Measurements from ENCODE around the gene BRINP3. TPM values are rescaled to one million over a fixed set of nuclear protein-coding genes. Genes with fewer than 3 reads are reported as not detected.

Gene BRINP3
- total RNA-seq, 1 donor from 2014 or later, result 1.5 TPM

- H3K27ac ChIP-seq, result no peak overlapping the region
- peaks cover 0 to 3% of the 10 kb centered on the region in 2 donors for H3K4me1 ChIP-seq
- TF ChIP-seq CTCF (IDR thresholded peaks at IDR 0.05), result no peak
- no peaks in the 10 kb centered on the region for H3K36me3 ChIP-seq
- no peak for DNase-seq (ENCODE audit: low spot score in 2 of 2)
- H3K4me3 ChIP-seq, result no peak overlapping the region
- intact Hi-C loops (cut with DNase I), result no loop called here
- no peaks in the 10 kb centered on the region for H3K9me3 ChIP-seq
- H3K27me3 ChIP-seq, result no peaks in the 10 kb centered on the region
These were observed 3.7 kb downstream of the BRINP3 start for GRCh38 chr1:190474010-190474409.

GRCh38 chr1:190472494-190472893 lies 5.2 kb downstream of the BRINP3 start:
- Histone ChIP-seq H3K27me3 (no peaks in the 10 kb centered on the region), H3K36me3 (no peaks in the 10 kb centered on the region), H3K4me3 (no peak overlapping the region), H3K4me1 (no peaks in the 10 kb centered on the region), H3K9me3 (no peaks in the 10 kb centered on the region), H3K27ac (no peak overlapping the region)
- intact Hi-C loops (cut with DNase I), result no loop called here
- TF ChIP-seq CTCF (IDR thresholded peaks at IDR 0.05), result no peak
- no peak for DNase-seq (ENCODE audit: low spot score in 2 of 2)

GRCh38 chr1:190472042-190472441 lies 5.6 kb downstream of the BRINP3 start:
- H3K36me3 ChIP-seq, result no peaks in the 10 kb centered on the region
- no peak for TF ChIP-seq CTCF (IDR thresholded peaks at IDR 0.05)
- H3K27ac ChIP-seq, result no peak overlapping the region
- H3K4me3 ChIP-seq, result no peak overlapping the region
- no peak for DNase-seq (ENCODE audit: low spot score in 2 of 2)
- no peaks in the 10 kb centered on the region for H3K27me3 ChIP-seq
- intact Hi-C loops (cut with DNase I), result no loop called here
- H3K9me3 ChIP-seq, result no peaks in the 10 kb centered on the region
- no peaks in the 10 kb centered on the region for H3K4me1 ChIP-seq

- DNase-seq (ENCODE audit: low spot score in 2 of 2), result no peak
- H3K27ac ChIP-seq, result no peak overlapping the region
These were observed 13.0 kb downstream of the BRINP3 start for GRCh38 chr1:190464690-190465089.

GRCh38 chr1:190456129-190456528 lies 21.5 kb downstream of the BRINP3 start:
- no peaks in the 10 kb centered on the region for H3K27me3 ChIP-seq
- no peaks in the 10 kb centered on the region for H3K36me3 ChIP-seq
- no peaks in the 10 kb centered on the region for H3K4me1 ChIP-seq
- DNase-seq (ENCODE audit: low spot score in 2 of 2), result no peak
- no peak for TF ChIP-seq CTCF (IDR thresholded peaks at IDR 0.05)
- intact Hi-C loops (cut with DNase I), result no loop called here
- H3K9me3 ChIP-seq, result no peaks in the 10 kb centered on the region
- H3K4me3 ChIP-seq, result no peak overlapping the region
- H3K27ac ChIP-seq, result no peak overlapping the region

More at GRCh38 chr1:190464690-190465089, 13.0 kb downstream of the BRINP3 start:
- no peaks in the 10 kb centered on the region for H3K9me3 ChIP-seq
- intact Hi-C loops (cut with DNase I), result no loop called here
- no peaks in the 10 kb centered on the region for H3K36me3 ChIP-seq
- no peaks in the 10 kb centered on the region for H3K27me3 ChIP-seq
- H3K4me3 ChIP-seq, result no peak overlapping the region
- no peak for TF ChIP-seq CTCF (IDR thresholded peaks at IDR 0.05)
- no peaks in the 10 kb centered on the region for H3K4me1 ChIP-seq

- Histone ChIP-seq H3K9me3 (no peaks in the 10 kb centered on the region), H3K27me3 (no peaks in the 10 kb centered on the region), H3K4me1 (no peaks in the 10 kb centered on the region), H3K4me3 (no peak overlapping the region), H3K36me3 (no peaks in the 10 kb centered on the region), H3K27ac (no peak overlapping the region)
- intact Hi-C loops (cut with DNase I), result no loop called here
- no peak for DNase-seq (ENCODE audit: low spot score in 2 of 2)
- TF ChIP-seq CTCF (IDR thresholded peaks at IDR 0.05), result no peak
These were observed 22.0 kb downstream of the BRINP3 start for GRCh38 chr1:190455631-190456030.
